ENCODE data around the gene TRAM2.

Gene TRAM2, protein sequence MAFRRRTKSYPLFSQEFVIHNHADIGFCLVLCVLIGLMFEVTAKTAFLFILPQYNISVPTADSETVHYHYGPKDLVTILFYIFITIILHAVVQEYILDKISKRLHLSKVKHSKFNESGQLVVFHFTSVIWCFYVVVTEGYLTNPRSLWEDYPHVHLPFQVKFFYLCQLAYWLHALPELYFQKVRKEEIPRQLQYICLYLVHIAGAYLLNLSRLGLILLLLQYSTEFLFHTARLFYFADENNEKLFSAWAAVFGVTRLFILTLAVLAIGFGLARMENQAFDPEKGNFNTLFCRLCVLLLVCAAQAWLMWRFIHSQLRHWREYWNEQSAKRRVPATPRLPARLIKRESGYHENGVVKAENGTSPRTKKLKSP

DNA sequence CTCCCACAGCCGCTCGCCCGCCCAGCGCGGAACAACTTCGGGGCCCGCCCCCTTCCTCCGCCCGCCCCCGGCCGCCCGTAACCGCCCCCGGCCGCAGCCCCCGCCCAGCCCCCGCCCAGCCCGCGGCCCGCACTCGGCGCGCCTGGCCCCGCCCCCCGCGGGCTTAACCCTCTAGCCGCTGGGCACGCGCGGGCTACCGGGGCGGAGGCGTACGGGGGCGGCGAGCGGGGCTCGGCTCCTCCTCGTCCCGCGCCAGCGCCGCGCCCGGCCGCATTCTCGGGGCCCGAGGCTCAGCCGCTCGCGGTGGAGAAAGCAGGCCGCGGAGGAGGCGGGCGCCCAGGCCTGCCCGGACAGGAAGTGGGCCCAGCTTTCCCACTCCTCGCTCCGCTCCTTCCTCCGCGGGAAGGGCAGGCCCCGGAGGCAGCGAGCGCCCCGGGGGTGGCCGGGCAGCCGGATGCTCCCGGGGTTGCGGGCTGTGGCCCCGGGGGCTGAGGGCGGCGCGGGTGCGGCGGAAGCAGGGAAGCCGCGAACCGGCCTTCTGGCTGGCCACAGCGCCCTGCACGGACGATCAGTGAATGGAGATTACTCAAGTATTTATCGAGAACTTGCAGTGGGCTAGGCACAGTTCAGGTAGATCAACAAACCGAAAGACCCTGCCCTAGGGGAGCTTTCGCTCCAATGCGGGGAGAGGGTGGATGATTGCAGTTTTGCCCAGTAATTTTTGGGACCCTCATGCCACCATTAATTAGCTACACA, at the start of gene TRAM2:
TRAM2 (minus strand) TSS at position 39 of the 756 bp plus-strand sequence. CDS start 145 bp downstream, outside the sequence.
- H3K4me3 Mint-ChIP-seq: peak within 1 kb of the TSS; percentile 87
- H3K27me3 Mint-ChIP-seq: no peaks in the 10 kb centered on the region
- peaks cover 47% of the 10 kb centered on the region for H3K4me1 Mint-ChIP-seq (ENCODE audit: low read depth)

DNA sequence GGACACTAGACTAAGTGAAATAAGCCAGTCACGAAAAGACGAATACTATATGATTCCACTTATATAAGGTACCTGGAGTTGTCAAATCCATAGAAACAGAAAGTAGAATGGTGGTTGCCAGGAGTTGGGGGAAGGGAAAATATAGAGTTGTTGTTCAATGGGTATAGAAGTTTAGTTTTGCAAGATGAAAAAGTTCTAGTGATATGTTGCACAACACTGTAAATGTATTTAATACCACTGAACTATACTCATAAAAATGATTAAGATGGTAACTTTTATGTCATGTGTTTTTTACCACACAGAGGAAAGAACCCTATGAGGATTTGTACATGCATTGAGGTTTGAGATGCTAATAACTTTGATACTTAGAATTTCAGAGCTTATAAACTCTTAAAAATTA, 46.0 kb upstream of the TRAM2 start:
- Mint-ChIP-seq H3K9me3 (ENCODE audit: low read depth) (no peaks in the 10 kb centered on the region), H3K4me3 (no peak overlapping the region), H3K27ac (no peak overlapping the region), H3K27me3 (peaks cover 4% of the 10 kb centered on the region), H3K4me1 (ENCODE audit: low read depth) (no peaks in the 10 kb centered on the region), H3K36me3 (peaks cover 2% of the 10 kb centered on the region)

More for the DNA sequence above, at the start of gene TRAM2:
- H3K9me3 Mint-ChIP-seq (ENCODE audit: low read depth): no peaks in the 10 kb centered on the region
- peak within 1 kb of the TSS; percentile 81 for H3K27ac Mint-ChIP-seq
- peaks cover 2% of the 10 kb centered on the region for H3K36me3 Mint-ChIP-seq

DNA sequence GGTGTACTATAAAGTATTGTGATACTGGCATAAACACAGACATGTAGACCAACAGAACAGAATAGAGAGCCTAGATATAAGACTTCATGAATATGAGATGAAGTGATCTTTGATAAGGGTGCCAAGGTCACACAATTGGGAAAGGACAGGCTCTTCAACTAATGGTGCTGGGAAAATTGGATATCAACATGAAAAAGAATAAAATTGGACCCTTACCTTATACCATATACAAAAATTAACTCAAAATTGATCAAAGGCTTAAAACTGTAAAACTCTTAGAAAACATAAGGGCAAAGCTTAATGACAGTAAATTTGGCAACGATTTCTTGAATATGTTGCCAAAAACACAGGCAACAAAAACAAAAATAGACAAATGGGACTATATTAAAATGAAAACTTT, 44.8 kb upstream of the TRAM2 start:
- Mint-ChIP-seq H3K4me1 (ENCODE audit: low read depth) (no peaks in the 10 kb centered on the region), H3K27ac (no peak overlapping the region), H3K36me3 (peaks cover 2% of the 10 kb centered on the region), H3K4me3 (no peak overlapping the region), H3K27me3 (peaks cover 6% of the 10 kb centered on the region), H3K9me3 (ENCODE audit: low read depth) (no peaks in the 10 kb centered on the region)

DNA sequence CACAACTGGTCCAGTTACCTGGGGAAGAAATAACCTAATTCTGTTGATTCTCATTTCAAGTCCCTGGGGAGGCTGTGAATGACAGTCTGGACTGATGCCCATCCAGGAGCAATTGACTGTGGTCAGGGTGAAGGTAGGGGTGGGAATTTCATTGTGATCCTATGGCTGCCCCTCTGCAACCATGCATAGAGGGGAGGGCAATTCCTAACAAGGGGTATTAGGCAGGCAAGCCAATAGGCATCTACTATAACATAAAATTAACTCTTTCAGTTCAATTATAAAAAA, 44.0 kb upstream of the TRAM2 start:
- Mint-ChIP-seq H3K27me3 (peaks cover 6% of the 10 kb centered on the region), H3K36me3 (peaks cover 2% of the 10 kb centered on the region), H3K4me3 (no peak overlapping the region), H3K27ac (no peak overlapping the region), H3K9me3 (ENCODE audit: low read depth) (no peaks in the 10 kb centered on the region), H3K4me1 (ENCODE audit: low read depth) (no peaks in the 10 kb centered on the region)

DNA sequence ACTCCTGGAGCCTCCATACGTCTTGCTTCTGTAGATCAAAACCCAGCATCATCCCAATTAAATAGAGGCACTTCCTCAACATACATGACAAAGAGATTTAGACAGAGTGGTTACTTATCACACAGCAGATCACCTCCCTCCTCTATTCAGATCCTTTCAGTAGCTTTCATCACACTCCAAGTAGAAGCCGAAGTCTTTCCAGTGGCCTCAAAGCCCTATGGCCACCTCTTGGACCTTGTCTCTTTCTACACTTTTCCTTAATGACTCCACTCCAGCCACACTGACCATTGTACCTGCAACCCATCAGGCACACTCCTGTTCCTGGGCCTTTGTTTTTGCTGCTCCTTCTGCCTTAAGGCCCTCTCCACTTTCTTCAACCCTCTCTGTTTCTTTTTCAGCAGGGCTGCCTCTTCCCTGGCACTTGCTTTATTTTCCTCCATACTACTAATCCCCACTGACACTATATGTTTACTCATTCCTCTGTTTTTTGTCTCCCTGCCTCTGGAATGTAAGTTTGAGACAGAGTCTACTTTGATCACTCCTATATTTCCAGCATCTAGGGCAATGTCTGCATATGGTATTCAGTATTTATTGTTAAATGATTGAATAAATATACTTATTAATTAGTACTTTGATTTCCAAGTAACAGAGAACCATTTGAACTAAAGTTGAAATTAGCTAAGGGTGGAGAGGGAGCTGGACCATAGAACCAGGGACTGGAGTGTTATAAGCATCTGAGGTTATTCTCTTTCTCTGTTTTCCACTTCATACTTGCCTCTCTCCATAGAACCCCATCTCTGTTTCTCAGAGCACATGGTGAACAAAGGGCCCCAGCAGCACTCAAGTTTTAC, 43.4 kb upstream of the TRAM2 start:
- Mint-ChIP-seq H3K4me1 (ENCODE audit: low read depth) (no peaks in the 10 kb centered on the region), H3K27ac (no peak overlapping the region), H3K27me3 (peaks cover 6% of the 10 kb centered on the region), H3K4me3 (no peak overlapping the region), H3K9me3 (ENCODE audit: low read depth) (no peaks in the 10 kb centered on the region), H3K36me3 (peaks cover 2% of the 10 kb centered on the region)

DNA sequence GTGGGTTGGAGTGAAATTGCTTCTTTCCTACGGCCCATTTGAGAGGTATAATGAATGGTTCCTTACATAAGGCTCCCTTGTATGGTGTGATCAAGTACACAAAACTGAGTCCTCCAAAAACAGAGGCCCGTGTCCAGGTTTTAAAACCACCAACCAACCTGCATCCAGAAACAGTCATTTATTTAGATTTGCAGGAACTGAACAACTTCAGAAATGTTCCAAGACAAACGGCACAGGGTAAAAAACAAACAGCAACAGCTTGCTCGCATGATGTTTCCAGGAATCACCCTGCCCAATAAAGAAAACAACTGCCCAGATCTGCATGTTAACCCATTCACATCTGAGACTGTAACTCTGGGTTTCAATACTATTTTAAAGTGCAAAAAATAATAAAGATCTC, 40.2 kb upstream of the TRAM2 start:
- no peak overlapping the region for H3K27ac Mint-ChIP-seq
- H3K27me3 Mint-ChIP-seq: peaks cover 6% of the 10 kb centered on the region
- H3K9me3 Mint-ChIP-seq (ENCODE audit: low read depth): no peaks in the 10 kb centered on the region
- no peaks in the 10 kb centered on the region for H3K4me1 Mint-ChIP-seq (ENCODE audit: low read depth)
- H3K4me3 Mint-ChIP-seq: no peak overlapping the region
- no peaks in the 10 kb centered on the region for H3K36me3 Mint-ChIP-seq

DNA sequence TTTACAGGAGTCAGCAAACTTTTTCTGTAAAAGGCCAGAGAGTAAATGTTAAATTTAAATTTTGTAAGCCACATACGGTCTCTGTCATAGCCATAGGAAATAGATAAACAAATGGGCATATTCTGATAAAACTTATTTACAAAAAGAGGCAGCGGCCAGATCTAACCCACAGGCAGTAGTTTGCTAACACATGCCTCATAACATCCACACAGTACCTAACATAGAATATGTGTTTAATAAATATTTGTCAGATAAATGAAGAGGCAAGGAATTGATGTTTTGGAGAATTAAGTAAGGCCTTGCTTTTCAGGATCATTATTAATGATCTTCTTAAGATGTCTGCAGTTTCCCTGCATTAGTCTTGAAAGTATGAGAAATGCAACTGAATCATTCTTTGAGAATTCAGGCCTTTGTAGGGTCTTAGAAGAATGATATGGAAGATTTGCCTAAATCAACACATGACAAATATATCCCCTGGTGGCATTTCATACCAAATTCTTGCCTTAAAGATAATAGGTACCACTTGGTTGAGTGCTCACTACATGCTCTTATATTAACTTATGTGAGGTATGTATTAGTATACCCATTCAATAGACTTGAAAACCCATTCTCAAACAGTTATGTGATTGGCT, 39.3 kb upstream of the TRAM2 start:
- Mint-ChIP-seq H3K27me3 (peaks cover 4% of the 10 kb centered on the region), H3K36me3 (no peaks in the 10 kb centered on the region), H3K4me3 (no peak overlapping the region), H3K9me3 (ENCODE audit: low read depth) (no peaks in the 10 kb centered on the region), H3K27ac (no peak overlapping the region), H3K4me1 (ENCODE audit: low read depth) (no peaks in the 10 kb centered on the region)

DNA sequence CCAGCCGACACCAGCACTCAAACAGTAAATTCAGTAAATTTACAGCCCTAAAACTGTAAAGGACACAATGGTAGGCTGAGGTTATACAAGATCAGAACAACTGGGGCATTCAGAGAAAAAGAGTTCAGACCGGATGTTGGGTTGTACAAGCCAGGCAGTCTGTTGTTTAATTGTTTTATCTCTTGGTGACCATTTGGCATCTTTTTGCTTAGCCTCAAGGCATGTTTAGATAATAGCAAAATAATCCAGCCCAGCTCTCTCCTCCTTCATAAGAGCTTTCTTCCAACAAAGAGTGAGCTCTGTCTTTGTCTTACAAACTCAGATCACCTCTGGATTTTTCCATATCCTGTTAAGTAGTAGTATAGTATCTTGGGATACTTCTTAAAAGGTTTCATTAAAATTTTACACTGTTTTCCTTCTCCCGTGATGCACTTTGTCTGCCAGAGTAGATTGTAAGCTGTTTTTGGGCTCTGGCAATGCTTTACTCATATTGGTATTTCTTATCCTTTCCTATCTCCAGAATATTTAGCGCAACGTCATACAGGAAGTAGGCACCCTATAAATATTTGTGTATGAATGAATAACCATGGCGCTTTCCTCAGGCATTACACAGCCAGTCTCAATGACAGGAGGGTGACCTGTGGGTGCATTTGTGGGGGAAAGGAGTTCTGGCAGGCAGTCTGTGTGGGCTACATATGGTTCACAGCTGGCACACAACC, 35.6 kb upstream of the TRAM2 start:
- Mint-ChIP-seq H3K36me3 (no peaks in the 10 kb centered on the region), H3K27ac (no peak overlapping the region), H3K27me3 (peaks cover 2% of the 10 kb centered on the region), H3K4me1 (ENCODE audit: low read depth) (no peaks in the 10 kb centered on the region), H3K4me3 (no peak overlapping the region), H3K9me3 (ENCODE audit: low read depth) (no peaks in the 10 kb centered on the region)

DNA sequence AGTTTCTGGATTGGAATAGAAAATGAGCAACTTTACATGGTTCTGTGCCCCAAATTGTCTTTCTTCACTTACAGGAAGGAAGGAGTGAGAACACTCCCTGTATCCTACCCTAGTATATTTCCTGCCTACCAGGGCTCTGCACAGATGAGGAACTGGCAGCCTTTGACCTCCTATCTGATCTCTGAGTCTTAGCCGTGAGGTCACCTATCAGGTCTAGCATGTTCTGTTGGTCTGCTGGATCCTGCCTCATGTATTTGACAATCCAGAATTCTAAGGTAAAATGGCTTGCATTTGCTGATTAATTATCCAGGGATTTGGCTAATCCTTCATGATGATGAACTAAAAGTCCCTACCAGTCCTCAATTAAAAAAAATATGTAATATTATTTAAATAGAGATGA, 35.0 kb upstream of the TRAM2 start:
- Mint-ChIP-seq H3K9me3 (ENCODE audit: low read depth) (no peaks in the 10 kb centered on the region), H3K27ac (no peak overlapping the region), H3K36me3 (no peaks in the 10 kb centered on the region), H3K4me3 (no peak overlapping the region), H3K27me3 (peaks cover 2% of the 10 kb centered on the region), H3K4me1 (ENCODE audit: low read depth) (no peaks in the 10 kb centered on the region)

DNA sequence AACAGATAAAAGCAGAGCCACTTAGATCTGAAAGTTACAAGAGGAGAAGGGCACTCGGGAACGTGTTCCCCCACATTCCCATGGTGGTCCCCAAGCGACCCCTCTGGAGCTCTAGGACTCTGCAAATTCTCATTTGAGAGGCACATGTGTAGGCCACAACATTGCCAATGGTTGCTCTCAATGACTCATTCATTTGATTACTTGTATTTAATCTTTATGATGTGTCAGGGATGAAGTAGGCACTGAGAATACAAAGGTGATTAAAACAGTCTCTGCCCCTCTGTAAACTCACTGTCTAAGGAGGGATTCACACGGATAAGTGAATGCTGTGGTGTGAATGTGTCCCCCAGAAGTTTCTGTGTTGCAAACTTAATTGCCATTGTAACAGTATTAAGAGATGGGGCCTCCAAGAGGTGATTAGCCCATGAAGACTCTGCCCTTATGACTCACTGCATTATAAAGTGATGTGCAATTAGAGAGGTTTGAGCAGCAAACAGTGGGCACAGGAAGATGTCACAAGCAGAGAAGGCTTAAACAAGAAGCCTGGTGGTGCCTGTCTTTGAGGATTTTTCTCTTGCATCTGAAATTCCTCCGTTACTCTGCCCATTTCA, 34.0 kb upstream of the TRAM2 start:
- peaks cover 3% of the 10 kb centered on the region for H3K36me3 Mint-ChIP-seq
- H3K9me3 Mint-ChIP-seq (ENCODE audit: low read depth): peaks cover 4% of the 10 kb centered on the region
- H3K4me1 Mint-ChIP-seq (ENCODE audit: low read depth): no peaks in the 10 kb centered on the region
- peaks cover 2% of the 10 kb centered on the region for H3K27me3 Mint-ChIP-seq
- H3K27ac Mint-ChIP-seq: no peak overlapping the region
- H3K4me3 Mint-ChIP-seq: no peak overlapping the region

DNA sequence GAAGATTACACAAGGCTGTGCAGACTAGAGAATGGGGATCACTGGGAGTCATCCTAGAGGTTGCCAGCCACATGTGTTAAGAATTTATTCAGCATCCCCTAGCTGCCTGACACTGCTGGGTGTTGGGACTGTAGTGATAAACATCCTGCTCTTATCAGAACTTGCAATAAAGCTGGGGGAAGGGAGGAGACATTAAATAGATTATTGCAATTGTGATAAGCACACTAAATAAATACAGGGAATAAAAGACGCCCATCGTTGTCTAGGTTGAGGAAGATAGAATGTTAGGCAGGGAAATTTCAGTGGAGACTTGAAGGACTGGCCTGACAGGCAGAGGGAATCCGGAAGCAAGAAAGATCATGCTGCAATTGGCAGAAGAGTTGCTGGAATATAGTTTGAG, 33.2 kb upstream of the TRAM2 start:
- peaks cover 4% of the 10 kb centered on the region for H3K9me3 Mint-ChIP-seq (ENCODE audit: low read depth)
- no peaks in the 10 kb centered on the region for H3K4me1 Mint-ChIP-seq (ENCODE audit: low read depth)
- H3K27me3 Mint-ChIP-seq: peaks cover 2% of the 10 kb centered on the region
- H3K4me3 Mint-ChIP-seq: no peak overlapping the region
- H3K36me3 Mint-ChIP-seq: peaks cover 3% of the 10 kb centered on the region
- no peak overlapping the region for H3K27ac Mint-ChIP-seq

DNA sequence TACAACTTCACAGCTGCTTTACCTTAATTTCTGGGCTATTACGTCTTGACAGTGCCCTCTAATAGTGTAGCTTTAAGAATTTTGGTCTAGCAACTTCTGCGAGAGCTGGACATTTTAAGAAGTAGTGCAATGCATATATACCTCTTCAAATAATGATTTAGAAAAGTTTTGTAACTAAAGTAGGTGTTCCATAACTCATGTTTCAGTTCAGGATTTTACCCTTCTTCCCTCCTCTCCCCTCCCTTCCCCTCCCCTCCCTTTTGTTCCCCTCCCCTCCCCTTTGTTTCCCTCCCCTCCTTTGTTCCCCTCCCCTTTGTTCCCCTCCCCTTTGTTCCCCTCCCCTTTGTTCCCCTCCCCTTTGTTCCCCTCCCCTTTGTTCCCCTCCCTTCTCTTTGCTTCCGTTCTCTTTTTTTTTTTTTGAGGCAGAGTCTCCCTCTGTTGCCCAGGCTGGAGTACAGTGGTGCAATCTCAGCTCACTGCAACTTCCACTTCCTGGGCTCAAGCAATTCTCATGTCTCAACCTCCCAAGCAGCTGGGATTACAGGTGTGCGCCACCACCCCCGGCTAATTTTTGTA, 28.8 kb upstream of the TRAM2 start:
- Mint-ChIP-seq H3K9me3 (ENCODE audit: low read depth) (peaks cover 4% of the 10 kb centered on the region), H3K27ac (no peak overlapping the region), H3K4me1 (ENCODE audit: low read depth) (no peaks in the 10 kb centered on the region), H3K27me3 (peaks cover 2% of the 10 kb centered on the region), H3K4me3 (no peak overlapping the region), H3K36me3 (peaks cover 3% of the 10 kb centered on the region)

DNA sequence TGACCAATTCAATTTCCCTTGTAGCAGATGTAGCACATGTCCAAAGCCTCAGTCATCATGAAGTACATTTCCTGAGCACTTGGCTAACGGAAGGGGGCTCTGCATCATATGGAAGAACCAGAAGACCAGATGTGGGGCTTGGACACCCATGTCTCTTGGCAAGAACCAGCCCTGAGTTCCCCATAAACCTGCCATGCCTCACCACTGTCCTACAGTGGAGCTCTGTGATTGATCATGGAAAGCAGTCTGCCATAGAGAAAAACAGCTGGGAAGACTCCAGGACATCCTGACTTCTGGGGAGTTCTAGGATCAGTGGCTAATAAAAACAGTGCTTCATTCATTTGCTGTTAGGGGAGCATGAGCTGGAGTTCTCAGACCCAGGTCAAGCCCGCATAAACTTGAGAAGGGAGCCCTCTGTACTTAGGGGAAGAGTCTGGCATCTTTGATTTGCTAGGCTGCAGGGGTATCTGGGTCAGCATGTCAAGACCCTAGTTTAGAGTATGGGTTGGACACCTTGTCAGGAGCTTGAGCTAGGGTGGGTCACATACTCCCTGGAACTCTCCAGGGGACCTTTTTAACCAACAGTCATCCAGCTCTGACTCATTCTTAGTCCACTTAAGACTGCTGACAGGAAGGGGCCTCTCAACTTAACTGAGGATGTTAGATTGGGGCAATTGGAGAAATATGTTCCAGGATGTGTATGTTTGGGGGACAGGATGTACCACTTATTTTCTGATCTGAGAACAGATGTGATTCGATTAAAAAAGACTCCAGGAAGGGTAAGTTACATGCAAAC, 26.3 kb upstream of the TRAM2 start:
- Mint-ChIP-seq H3K4me3 (no peak overlapping the region), H3K4me1 (ENCODE audit: low read depth) (no peaks in the 10 kb centered on the region), H3K27ac (no peak overlapping the region), H3K9me3 (ENCODE audit: low read depth) (peaks cover 4% of the 10 kb centered on the region), H3K36me3 (peaks cover 3% of the 10 kb centered on the region), H3K27me3 (peaks cover 2% of the 10 kb centered on the region)
